OCI-LY1 (cell line): ENCODE results near the gene NMT1.

Experiments
- CTCF ChIP-seq: fragments of 200-600 bp; sonication (generic), shearing (Covaris generic); IDR thresholded peaks from 2 replicates; pipeline ENCODE4 v1.5.1; 2017; ENCODE audit warnings: mild to moderate bottlenecking, antibody characterized with exemption, low read length, moderate library complexity, mixed read lengths
- EZH2 ChIP-seq: fragments of 200-600 bp; sonication (generic), shearing (Covaris generic); IDR thresholded peaks from 2 replicates; pipeline ENCODE4 v1.8.0; 2017; ENCODE audit warnings: borderline replicate concordance, mixed run types, mild to moderate bottlenecking, antibody characterized with exemption, low read length, moderate library complexity, mixed read lengths

GRCh38 chr17:45143767-45144198 lies 82.7 kb downstream of the NMT1 start:
- TF ChIP-seq CTCF (no peak), EZH2 (no peak)
